OCI-M2 (cell line): ENCODE data around the gene ERCC6L.

Source experiments
- DNase-seq: peaks from one replicate; lab custom pipeline; 2025; ENCODE audit not compliant: unreplicated experiment; lab: John Stamatoyannopoulos, UW

The ERCC6L gene

GRCh38 chrX:72238721-72239475, at the start of gene ERCC6L:
Gene ERCC6L (minus strand): TSS chrX:72239027. CDS start chrX:72238911, 116 bp downstream.
- peak; percentile 11 for DNase-seq

- DNase-seq, result no peak
Measured at GRCh38 chrX:72282302-72282701, 43.5 kb upstream of the ERCC6L start.

GRCh38 chrX:72280321-72280845, 41.6 kb upstream of the ERCC6L start:
- no peak for DNase-seq

- no peak for DNase-seq
Measured at GRCh38 chrX:72276478-72276953, 37.7 kb upstream of the ERCC6L start.

- DNase-seq, result no peak
Measured at GRCh38 chrX:72274526-72274925, 35.7 kb upstream of the ERCC6L start.

- no peak for DNase-seq
Measured at GRCh38 chrX:72273718-72274117, 34.9 kb upstream of the ERCC6L start.

- no peak for DNase-seq
Measured at GRCh38 chrX:72272868-72273267, 34.0 kb upstream of the ERCC6L start.

GRCh38 chrX:72271812-72272211, 33.0 kb upstream of the ERCC6L start:
- DNase-seq, result no peak

- no peak for DNase-seq
Measured at GRCh38 chrX:72271091-72271788, 32.4 kb upstream of the ERCC6L start.

- DNase-seq, result no peak
Measured at GRCh38 chrX:72270316-72270866, 31.6 kb upstream of the ERCC6L start.

- no peak for DNase-seq
Measured at GRCh38 chrX:72269671-72270251, 30.9 kb upstream of the ERCC6L start.

GRCh38 chrX:72268597-72269365, 30.0 kb upstream of the ERCC6L start:
- no peak for DNase-seq

GRCh38 chrX:72265263-72265662, 26.4 kb upstream of the ERCC6L start:
- no peak for DNase-seq

- DNase-seq, result no peak
Measured at GRCh38 chrX:72262077-72262476, 23.2 kb upstream of the ERCC6L start.

GRCh38 chrX:72260448-72260847, 21.6 kb upstream of the ERCC6L start:
- DNase-seq, result no peak

- no peak for DNase-seq
Measured at GRCh38 chrX:72258174-72258573, 19.3 kb upstream of the ERCC6L start.

- no peak for DNase-seq
Measured at GRCh38 chrX:72255864-72256263, 17.0 kb upstream of the ERCC6L start.

GRCh38 chrX:72255445-72255844, 16.6 kb upstream of the ERCC6L start:
- DNase-seq, result no peak

- DNase-seq, result no peak
Measured at GRCh38 chrX:72254816-72255215, 16.0 kb upstream of the ERCC6L start.

GRCh38 chrX:72253686-72254085, 14.9 kb upstream of the ERCC6L start:
- DNase-seq, result no peak
